GM18951 (cell line): ENCODE data around the gene ETDC.

ENCODE experiments used
- POLR2A ChIP-seq: IDR thresholded peaks from 4 replicates; pipeline ENCODE4 v1.6.1; 2011; ENCODE audit warnings: mild to moderate bottlenecking; ENCODE audit not compliant: insufficient read length, insufficient read depth; ENCODE audit errors: extremely low read depth
- in situ Hi-C: fragments of 300-500 bp; cut with MboI; formaldehyde crosslinking; loops from one replicate; pipeline ENCODE4 v1.12.0; 2022; ENCODE audit warnings: low sequenced_read_pairs, mixed read lengths, inconsistent platforms; ENCODE audit not compliant: unreplicated experiment

The ETDC gene

DNA sequence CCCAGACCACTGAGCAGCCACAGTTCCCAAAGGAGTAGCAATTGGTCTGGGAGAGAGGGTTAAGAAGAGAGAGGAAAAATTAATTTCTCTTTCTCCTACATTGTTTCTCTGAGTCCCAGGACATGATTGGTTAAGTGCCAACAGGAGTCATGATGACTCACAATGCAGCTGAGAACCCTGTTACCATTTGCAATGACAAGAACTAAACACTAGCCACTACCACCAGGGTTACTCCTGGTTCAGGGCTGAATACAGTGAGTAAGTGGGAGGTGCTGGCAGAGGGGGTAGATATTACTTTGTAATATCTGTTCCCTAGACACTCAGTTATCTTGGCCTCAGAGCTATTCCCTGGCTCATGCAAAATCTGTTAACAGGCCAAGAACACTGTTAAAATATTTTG, 18.0 kb downstream of the ETDC start:
- in situ Hi-C loops: no loop called here
- TF ChIP-seq POLR2A: no peak

DNA sequence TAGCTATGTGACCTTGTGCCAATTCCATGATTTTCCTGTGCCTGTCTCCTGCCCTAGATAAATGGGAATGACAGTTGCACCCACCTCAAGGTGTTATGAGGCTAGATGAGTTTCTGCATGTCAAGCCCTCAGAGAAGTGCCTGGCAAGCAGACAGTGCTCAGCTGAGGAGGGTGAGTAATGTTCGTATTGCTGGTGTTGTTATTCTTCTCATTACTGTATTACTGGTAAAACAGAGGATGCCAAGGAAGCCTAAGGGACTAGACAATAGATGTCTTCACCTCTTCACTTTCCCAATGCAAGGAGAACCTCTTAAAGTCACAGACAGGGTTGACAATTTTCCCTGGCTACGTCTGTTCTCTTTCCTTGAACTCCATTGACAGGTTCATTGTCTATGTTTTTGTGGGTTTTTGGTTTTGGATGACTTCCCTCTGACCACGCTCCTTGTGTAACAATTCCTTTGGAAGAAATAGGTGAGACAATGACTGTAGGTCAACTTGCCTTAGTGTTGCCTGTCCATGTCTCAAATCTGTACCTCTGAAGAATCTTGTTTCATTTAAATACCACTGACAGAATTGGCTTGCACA, 19.2 kb downstream of the ETDC start:
- in situ Hi-C loops: no loop called here

DNA sequence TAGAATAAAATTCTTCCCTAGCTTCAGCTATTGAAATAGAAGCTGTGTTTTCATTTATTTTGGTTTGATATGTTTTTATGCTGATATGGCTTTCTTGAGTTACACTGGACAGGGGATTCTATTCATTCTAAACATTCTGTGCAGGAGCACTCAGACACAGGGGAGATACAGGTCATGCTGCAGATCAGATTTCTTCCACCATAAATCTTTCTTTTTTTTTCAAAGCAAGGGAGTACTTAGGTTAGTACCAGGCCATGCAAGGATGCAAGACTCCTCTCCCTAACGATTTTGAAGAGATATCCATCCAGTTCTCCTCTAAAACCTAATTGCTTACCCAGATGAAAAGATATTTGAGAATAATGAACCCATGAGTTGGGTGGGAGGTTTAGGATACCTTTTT, 21.4 kb downstream of the ETDC start:
- TF ChIP-seq POLR2A: no peak
- in situ Hi-C loops: no loop called here

More for the DNA sequence above, 19.2 kb downstream of the ETDC start:
- TF ChIP-seq POLR2A: no peak

DNA sequence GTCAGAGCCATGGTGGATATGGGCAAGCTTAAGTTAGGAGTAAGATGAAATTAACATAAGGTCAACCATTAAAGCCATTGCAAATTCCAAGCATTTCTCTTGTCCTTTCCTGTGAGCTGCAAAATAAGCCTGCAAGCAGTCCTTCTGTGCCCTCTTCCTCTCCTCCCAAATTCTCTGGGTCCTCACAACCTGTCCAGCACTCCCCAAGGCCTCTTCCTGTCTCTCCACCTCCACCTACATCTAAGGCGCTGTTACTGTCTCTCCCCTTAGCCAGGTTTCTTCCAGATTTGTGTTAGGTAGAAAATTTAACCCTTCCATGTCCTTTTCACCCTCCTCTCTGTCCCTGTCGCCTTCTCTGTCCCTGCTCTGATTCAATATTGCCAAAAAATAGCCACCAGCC, 22.2 kb downstream of the ETDC start:
- in situ Hi-C loops: no loop called here
- TF ChIP-seq POLR2A: no peak

DNA sequence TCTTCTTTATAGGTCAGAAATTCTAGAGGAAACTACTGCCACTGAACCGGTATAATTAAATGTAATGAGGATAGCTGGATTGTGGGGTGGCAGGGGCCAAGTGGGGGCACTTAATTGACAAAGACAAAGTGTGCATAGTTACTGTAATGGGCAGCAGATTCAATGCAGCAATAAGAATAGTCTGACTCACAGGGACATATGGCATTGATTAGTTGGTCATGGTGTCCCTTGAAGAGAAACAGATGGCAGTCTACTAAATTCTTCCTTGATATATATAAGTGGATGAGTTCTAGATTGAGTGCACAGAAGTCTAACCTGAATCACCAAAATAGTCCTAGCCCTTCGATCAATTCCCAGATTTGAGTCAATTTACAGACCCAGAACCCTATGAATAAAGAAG, 31.6 kb downstream of the ETDC start:
- no peak for TF ChIP-seq POLR2A
- in situ Hi-C loops: no loop called here

DNA sequence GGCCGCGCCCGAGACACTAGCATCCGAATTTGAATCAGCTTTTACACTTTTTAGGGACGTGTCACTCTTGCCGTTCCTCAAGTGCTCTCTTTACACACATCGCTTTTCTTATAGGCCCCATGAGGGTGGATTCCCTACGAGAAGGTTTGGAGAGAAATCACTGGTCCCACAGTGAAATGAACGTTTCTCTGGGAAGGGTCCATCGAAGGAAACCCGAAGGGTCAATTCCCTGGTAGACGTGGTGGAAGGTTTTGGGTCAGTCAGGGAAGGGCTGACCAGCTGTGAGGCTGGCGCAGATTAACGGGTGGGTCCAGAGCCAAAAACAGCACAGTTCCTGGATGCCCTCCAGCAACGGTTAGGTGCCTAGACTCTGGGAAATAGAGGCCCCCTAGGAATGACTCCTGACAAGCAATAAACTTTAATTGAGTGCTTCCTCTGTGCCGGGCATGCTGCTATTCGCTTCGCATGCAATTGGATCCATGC, 35.9 kb downstream of the ETDC start:
- no peak for TF ChIP-seq POLR2A
- in situ Hi-C loops: no loop called here

DNA sequence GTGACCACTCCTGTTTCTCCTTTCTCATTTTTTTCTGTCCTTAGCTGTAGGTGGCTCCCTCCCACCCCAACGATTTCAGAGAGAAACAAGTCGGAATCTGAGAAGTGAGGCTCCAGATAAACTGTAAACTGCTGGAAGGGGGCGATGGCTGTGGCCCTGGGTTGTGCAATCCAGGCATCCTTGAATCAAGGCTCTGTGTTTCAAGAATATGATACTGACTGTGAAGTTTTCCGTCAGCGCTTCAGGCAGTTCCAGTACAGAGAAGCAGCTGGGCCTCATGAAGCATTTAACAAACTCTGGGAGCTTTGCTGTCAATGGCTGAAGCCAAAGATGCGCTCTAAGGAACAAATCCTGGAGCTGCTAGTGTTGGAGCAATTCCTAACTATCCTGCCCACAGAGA, 37.7 kb downstream of the ETDC start:
- no peak for TF ChIP-seq POLR2A
- in situ Hi-C loops: no loop called here

DNA sequence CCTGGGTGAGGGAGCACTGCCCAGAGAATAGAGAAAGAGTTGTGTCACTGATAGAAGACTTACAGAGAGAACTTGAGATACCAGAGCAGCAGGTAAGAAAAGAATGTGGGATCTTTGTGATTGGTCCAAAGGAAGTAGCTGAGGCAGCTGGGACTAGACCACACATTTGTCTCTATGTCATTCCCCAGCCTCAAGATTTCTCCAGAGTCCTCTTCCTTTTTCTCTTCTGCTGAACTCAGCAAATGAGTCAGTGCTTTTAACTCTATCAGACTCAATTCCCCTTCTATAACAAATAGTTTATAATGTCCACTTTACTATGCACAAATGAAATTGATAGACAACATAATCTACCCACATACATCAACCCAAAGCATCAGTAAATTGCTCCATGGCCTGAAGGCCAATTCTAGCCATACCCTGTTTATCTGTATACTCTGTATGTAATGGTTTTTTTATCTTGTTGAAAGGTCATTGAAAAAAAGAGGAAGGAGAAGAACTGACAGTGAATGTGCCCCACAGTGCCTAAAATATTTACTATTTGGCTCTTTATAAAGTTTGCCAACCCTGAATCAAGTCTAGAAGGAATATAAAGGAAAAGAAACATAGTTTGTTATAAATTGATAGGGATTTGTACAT, 38.2 kb downstream of the ETDC start:
- no peak for TF ChIP-seq POLR2A
- in situ Hi-C loops: no loop called here

DNA sequence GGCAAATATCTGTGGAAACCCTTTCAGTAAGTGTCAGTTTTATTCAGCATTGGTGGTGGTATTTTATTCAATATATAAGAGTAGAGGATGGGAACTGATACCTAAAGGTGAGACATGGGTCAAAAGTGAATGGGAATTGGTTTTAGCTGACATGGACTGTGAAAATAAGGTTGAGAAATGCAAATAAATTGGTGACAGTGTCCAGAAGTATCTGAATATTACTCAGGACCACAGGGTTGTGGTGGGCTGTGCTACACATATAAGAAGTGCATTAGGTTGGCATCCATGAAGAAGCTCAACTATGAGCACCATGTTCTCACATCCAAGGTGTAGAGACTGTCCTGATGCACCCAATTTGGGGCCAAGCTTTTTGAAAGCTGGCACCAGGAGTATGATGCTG, 45.0 kb downstream of the ETDC start:
- in situ Hi-C loops: no loop called here
- no peak for TF ChIP-seq POLR2A
